ENCODE measurements around the gene TLR4.

TLR4 gene

GRCh38 chr9:117744856-117745389 is 40.7 kb downstream of the TLR4 start:
- peak in 49 of 58 donors; percentile 8 to 69 (median 40) for DNase-seq

DNA sequence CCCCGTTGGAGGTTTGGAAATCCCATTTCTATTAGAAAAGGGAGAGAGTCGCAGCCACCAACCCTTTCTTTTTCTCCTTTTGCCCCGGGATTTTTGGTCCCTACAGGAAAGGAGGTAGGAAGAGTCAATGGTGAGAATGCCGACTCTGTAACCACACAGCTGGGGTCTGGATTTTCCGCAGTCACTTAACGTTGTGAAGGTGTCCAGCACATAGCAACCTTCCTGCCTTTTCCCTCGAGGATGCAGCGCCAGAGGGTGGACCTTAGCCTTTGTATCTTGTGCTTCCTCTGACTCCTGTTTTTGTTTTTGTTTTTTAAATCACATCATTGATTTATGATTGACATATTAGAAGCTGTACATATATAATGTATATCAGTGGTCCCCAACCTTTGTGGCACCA is 41.4 kb downstream of the TLR4 start:
- DNase-seq = no peak

GRCh38 chr9:117746263-117746662 is 42.1 kb downstream of the TLR4 start:
- no peak for DNase-seq

DNA sequence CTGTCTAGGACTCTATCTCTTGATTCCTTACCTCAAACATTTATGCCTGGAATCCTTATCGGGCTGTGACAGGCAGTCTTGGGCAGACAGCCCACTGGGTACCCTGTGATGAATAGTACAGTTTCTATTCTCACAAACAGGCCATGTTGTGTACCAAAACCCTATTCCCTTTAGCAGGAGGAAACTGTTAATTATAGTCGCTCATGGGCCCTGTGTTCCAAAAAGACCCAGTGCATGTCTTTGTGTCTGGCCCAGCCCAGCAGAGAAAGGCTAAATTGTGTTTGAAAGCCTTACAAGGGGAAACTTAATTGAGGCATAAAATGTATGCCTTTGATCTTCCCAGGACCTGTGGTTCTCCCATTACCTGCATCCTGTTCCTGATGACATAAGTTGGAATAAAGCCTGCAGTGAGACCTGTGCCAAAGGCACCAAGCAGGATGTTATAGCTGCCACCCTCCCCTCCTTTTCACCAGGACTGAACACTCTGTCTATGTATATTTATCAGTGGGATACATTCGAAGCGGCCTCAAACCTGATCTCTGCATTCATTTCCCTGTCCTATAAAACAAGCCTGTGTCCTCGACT is 43.3 kb downstream of the TLR4 start:
- DNase-seq = no peak

DNA sequence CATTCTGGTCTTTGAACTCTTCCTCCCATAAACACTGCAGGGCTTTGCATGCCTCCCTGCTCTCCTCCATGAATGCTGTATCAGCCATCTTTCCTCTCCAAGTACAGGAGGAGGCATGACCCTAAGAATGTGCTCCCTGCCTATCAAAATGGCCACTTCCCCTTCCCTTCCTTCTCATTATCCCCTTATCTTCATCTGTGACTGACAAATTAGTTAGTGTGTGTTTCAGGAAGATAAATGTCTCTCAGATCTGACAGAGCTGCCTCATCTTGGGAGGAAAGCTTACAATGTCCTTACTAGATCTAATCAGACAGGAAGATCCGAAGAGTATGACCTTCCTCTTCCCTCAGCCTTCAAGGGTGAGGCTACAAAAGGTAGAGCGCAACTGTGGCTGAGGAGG is 46.2 kb downstream of the TLR4 start:
- DNase-seq = no peak

DNA sequence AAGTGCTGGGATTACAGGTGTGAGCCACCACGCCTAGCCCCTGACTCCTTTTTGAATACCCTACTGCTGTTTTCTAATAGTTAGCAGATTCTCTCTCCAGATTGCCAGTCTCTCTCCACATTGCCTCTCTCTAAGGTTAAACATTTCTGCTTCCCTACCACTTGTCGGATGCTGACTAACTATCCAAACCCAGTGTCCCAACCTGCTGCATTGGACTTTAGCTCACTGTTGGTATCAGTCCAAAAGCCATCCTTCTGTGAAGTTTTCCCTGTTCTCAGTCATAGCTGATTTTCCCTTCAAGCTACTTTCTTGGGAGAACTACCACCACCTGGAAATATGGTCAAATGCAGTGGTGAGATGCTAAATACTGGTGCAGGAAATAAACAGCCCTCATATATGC is 48.7 kb downstream of the TLR4 start:
- DNase-seq = no peak

GRCh38 chr9:117757561-117758190 is 53.5 kb downstream of the TLR4 start:
- DNase-seq = no peak

DNA sequence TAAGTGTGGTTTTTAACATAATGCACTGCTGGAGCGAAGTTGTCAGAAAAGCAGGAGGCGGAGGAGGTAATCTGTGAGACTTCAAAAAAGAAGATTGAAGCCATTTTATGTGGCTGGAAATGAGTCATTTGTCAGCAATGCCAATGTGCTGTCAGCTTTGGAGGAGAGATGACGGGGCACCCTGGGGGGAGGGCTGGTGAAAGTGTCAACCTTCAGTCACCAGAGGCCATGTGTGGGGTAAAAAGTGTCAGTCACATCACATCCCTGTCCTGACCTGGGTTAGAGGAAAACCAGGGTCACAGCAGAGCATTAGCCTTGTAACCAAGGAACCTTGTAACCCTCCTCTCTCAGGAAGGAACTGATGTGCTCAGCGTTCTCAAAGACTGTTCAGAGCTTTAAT is 59.1 kb downstream of the TLR4 start:
- peak in 2 of 58 donors; percentile 5 to 38 for DNase-seq

GRCh38 chr9:117768750-117769395 is 64.7 kb downstream of the TLR4 start:
- DNase-seq = peak in 1 of 58 donors; percentile 34

GRCh38 chr9:117771136-117771535 is 66.9 kb downstream of the TLR4 start:
- no peak for DNase-seq

DNA sequence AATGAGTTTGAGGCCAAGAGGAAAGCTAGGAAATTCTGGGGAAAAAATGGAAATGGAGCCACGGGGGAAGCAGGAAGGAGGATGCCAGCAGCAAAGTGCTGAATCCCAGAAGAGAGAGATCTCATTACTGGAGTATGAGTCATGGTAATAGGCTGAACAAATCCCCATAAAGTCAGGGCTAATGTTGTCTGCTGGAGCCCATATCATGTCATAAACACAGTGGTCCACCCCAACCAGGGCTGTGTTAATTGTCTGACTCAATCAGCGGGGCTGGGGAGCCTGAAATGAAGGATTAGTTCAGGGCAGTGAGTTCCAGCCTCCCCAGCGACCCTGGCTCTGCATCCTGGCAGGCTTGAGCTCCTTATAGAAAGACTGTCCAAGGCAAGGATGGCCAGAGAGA is 68.8 kb downstream of the TLR4 start:
- DNase-seq = no peak
